ENCODE measurements around the gene MYO9A. TPM values are rescaled to one million over a fixed set of nuclear protein-coding genes. Genes with fewer than 3 reads are reported as not detected.

The MYO9A gene
- total RNA-seq = 38.2 and 42.8 TPM in 2 replicates
- 13.1 and 17.9 TPM in 2 replicates for polyA plus RNA-seq

- no peak for TF ChIP-seq EZH2 (IDR thresholded peaks at IDR 0.05; ENCODE audit: borderline replicate concordance)
- TF ChIP-seq CTCF (IDR thresholded peaks at IDR 0.05; ENCODE audit: poor library complexity) = no peak
- TF ChIP-seq EZH2phosphoT487 (IDR thresholded peaks at IDR 0.05; ENCODE audit: low read depth, severe bottlenecking, unreplicated experiment) = no peak
- Histone ChIP-seq H3K36me3 (replicated peaks; ENCODE audit: insufficient read depth, low read depth) (no peaks in the 10 kb centered on the region), H3K9me3 (ENCODE audit: low read depth) (no peaks in the 10 kb centered on the region), H3K9me2 (replicated peaks; ENCODE audit: insufficient read depth) (no peaks in the 10 kb centered on the region), H3K4me2 (peak within 1 kb of the TSS; percentile 91), H3K4me3 (peak within 1 kb of the TSS; percentile 95), H4K20me1 (ENCODE audit: insufficient read depth, poor library complexity, severe bottlenecking) (peaks cover 13% of the 10 kb centered on the region), H3K27me3 (no peaks in the 10 kb centered on the region), H3K4me1 (ENCODE audit: insufficient read depth) (peaks cover 12% of the 10 kb centered on the region), H2AFZ (peak within 1 kb of the TSS; percentile 76), H3K79me2 (peaks cover 56% of the 10 kb centered on the region), H3K27ac (peak within 1 kb of the TSS; percentile 95)
- 2% methylated on average over 29 of the region's 69 CpGs for WGBS (ENCODE audit: low lambda C conversion rate, missing lambda C conversion rate)
- peak; percentile 99 for DNase-seq (ENCODE audit: low spot score)
Observed at GRCh38 chr15:72118017-72118978, at the start of gene MYO9A, which contains the start of gene SENP8. MYO9A (minus strand) TSS chr15:72118150; CDS start chr15:72046563, 71,587 bp downstream. SENP8 (plus strand) TSS chr15:72118403; CDS start chr15:72139624, 21,221 bp downstream.

GRCh38 chr15:72167445-72167844 lies 49.5 kb upstream of the MYO9A start:
- Histone ChIP-seq H3K79me2 (no peaks in the 10 kb centered on the region), H3K4me2 (peak overlapping the region; percentile 50), H3K4me1 (ENCODE audit: insufficient read depth) (peaks cover 19% of the 10 kb centered on the region), H3K4me3 (no peak overlapping the region), H3K9me3 (ENCODE audit: low read depth) (no peaks in the 10 kb centered on the region), H2AFZ (no peak overlapping the region), H3K36me3 (replicated peaks; ENCODE audit: insufficient read depth, low read depth) (no peaks in the 10 kb centered on the region), H4K20me1 (ENCODE audit: insufficient read depth, poor library complexity, severe bottlenecking) (no peaks in the 10 kb centered on the region), H3K27ac (peak overlapping the region; percentile 81), H3K27me3 (no peaks in the 10 kb centered on the region), H3K9me2 (replicated peaks; ENCODE audit: insufficient read depth) (no peaks in the 10 kb centered on the region)
- no peak for TF ChIP-seq EZH2 (IDR thresholded peaks at IDR 0.05; ENCODE audit: borderline replicate concordance)
- no peak for DNase-seq (ENCODE audit: low spot score)
- 93% methylated on average over 6 of the region's 6 CpGs for WGBS (ENCODE audit: low lambda C conversion rate, missing lambda C conversion rate)

DNA sequence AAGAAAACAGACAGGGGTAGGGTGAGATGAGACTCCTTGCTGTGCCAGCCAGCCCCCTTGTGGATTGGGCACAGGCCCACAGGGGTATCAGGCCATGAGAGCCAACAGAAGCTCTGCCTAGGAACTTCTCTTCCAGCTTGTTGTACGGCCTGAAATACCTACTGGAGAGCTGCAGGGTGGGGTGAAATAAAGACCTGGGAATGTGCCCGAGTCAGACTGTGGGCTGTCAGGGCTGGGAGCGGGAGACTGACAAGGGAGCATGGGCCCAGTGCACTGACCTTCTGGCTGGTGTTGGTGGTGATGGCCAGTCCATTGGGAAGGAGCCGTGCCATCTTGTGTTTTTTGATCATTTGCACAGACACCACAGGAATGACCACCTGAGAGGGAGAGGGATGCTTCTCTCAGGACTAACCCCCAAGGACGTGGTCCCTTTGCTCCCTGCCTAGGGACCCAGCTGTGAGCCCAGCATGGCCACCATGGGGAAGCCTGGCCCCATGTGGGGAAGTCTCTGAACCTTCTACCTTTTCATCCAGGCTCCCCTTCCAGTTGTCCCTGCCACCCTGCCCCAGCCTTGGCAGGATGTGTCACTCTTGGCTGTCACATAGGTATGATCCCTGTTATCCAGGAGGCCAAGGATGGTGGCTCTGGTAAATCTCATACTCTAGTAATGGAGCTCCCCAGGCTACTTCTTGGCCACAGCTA lies 48.9 kb upstream of the MYO9A start:
- TF ChIP-seq EZH2 (IDR thresholded peaks at IDR 0.05; ENCODE audit: borderline replicate concordance) (no peak), CTCF (IDR thresholded peaks at IDR 0.05; ENCODE audit: poor library complexity) (no peak), EZH2phosphoT487 (IDR thresholded peaks at IDR 0.05; ENCODE audit: low read depth, severe bottlenecking, unreplicated experiment) (no peak)
- peaks cover 19% of the 10 kb centered on the region for H3K4me1 ChIP-seq (ENCODE audit: insufficient read depth)
- no peaks in the 10 kb centered on the region for H3K79me2 ChIP-seq
- H3K9me3 ChIP-seq (ENCODE audit: low read depth) = no peaks in the 10 kb centered on the region
- 92% methylated on average over 5 of the region's 5 CpGs for WGBS (ENCODE audit: low lambda C conversion rate, missing lambda C conversion rate)
- no peaks in the 10 kb centered on the region for H3K27me3 ChIP-seq
- H4K20me1 ChIP-seq (ENCODE audit: insufficient read depth, poor library complexity, severe bottlenecking) = no peaks in the 10 kb centered on the region
- no peak overlapping the region for H2AFZ ChIP-seq
- H3K4me2 ChIP-seq = no peak overlapping the region
- no peak overlapping the region for H3K4me3 ChIP-seq
- H3K27ac ChIP-seq = no peak overlapping the region
- no peaks in the 10 kb centered on the region for H3K9me2 ChIP-seq (replicated peaks; ENCODE audit: insufficient read depth)
- DNase-seq (ENCODE audit: low spot score) = no peak
- H3K36me3 ChIP-seq (replicated peaks; ENCODE audit: insufficient read depth, low read depth) = no peaks in the 10 kb centered on the region

Data from hepatocyte (in vitro differentiated cells).